ENCODE results near the gene PM20D2.

GRCh38 chr6:89162047-89162371 is 16.2 kb downstream of the PM20D2 start:
- TF ChIP-seq CTCF (IDR thresholded peaks at IDR 0.05) (no peak), POLR2A (IDR thresholded peaks at IDR 0.05) (no peak)

All from testis (tissue), 2 donors.